ENCODE data around the gene MCC.

- TF ChIP-seq CTCF (IDR thresholded peaks at IDR 0.05) (no peak), POLR2A (IDR thresholded peaks at IDR 0.05) (no peak)
These were observed 286.5 kb downstream of the MCC start for GRCh38 chr5:113201715-113202114.
